T1000 (cell line): ENCODE measurements around the gene GBA2.

Experiments
- DNase-seq: peaks from one replicate; lab custom pipeline; 2025; ENCODE audit warnings: mixed read lengths; lab: John Stamatoyannopoulos, UW

Gene GBA2

GRCh38 chr9:35716230-35716629 is 32.8 kb downstream of the GBA2 start:
- no peak for DNase-seq

GRCh38 chr9:35714579-35715252 is 34.3 kb downstream of the GBA2 start:
- DNase-seq: no peak

- no peak for DNase-seq
Measured at GRCh38 chr9:35714123-35714522, 34.9 kb downstream of the GBA2 start.

GRCh38 chr9:35713578-35713977 is 35.5 kb downstream of the GBA2 start:
- no peak for DNase-seq

- DNase-seq: no peak
Measured at GRCh38 chr9:35712762-35713400, 36.1 kb downstream of the GBA2 start.

GRCh38 chr9:35711501-35712428 is 37.3 kb downstream of the GBA2 start:
- DNase-seq: no peak

- DNase-seq: no peak
Measured at GRCh38 chr9:35710818-35711500, 38.1 kb downstream of the GBA2 start.

- no peak for DNase-seq
Measured at GRCh38 chr9:35708146-35708545, 40.9 kb downstream of the GBA2 start.

GRCh38 chr9:35706951-35707350 is 42.1 kb downstream of the GBA2 start:
- no peak for DNase-seq

- DNase-seq: no peak
Measured at GRCh38 chr9:35705836-35706430, 43.1 kb downstream of the GBA2 start.

GRCh38 chr9:35705372-35705771 is 43.7 kb downstream of the GBA2 start:
- no peak for DNase-seq

GRCh38 chr9:35703906-35704672 is 44.9 kb downstream of the GBA2 start:
- no peak for DNase-seq

GRCh38 chr9:35702696-35703095 is 46.3 kb downstream of the GBA2 start:
- no peak for DNase-seq

- no peak for DNase-seq
Measured at GRCh38 chr9:35700942-35701341, 48.1 kb downstream of the GBA2 start.

- DNase-seq: no peak
Measured at GRCh38 chr9:35700031-35700430, 49.0 kb downstream of the GBA2 start.

- DNase-seq: no peak
Measured at GRCh38 chr9:35698231-35698630, 50.8 kb downstream of the GBA2 start.

- no peak for DNase-seq
Measured at GRCh38 chr9:35697486-35697885, 51.5 kb downstream of the GBA2 start.

- no peak for DNase-seq
Measured at GRCh38 chr9:35696520-35697215, 52.4 kb downstream of the GBA2 start.

GRCh38 chr9:35695943-35696401 is 53.1 kb downstream of the GBA2 start:
- no peak for DNase-seq

GRCh38 chr9:35691757-35692301 is 57.2 kb downstream of the GBA2 start:
- DNase-seq: no peak
